Naive thymus-derived CD8-positive, alpha-beta T cell (primary cell): ENCODE data around the gene ARHGEF12. TPM values are rescaled to one million over a fixed set of nuclear protein-coding genes. Genes with fewer than 3 reads are reported as not detected.

Source experiments
- ATAC-seq, 2 donors: fragments of 150-1000 bp; cut with Tn5 transposase in 1 of 2; sonication (Bioruptor Pico), chemical (Tn5 transposase) in 1 of 2; 1 replicate in 1 of 2; 2 replicates in 1 of 2; pipeline ENCODE4 v1.10.0; 2021; ENCODE audit warnings: mild to moderate bottlenecking in 2 of 2, moderate library complexity in 2 of 2
- POLR2A ChIA-PET: fragments of 350-600 bp; sonication (Branson Sonifier 250); formaldehyde crosslinking; loops from one replicate; lab custom pipeline; 2021; ENCODE audit warnings: antibody characterized with exemption; lab: Charles Lee
- DNase-seq, 10 donors: peaks; one replicate each; pipeline versions ENCODE4 v3.0.0 to v3.0.0-alpha.2; 2020 to 2022
- H3K27ac Mint-ChIP-seq, 10 donors: one replicate each; pipeline ENCODE4 v1.8.0; 2020 to 2022; ENCODE audit warnings: mild to moderate bottlenecking in 10 of 10, mixed read lengths in 10 of 10, moderate library complexity in 4 of 10, inconsistent platforms in 1 of 10
- H3K27me3 Mint-ChIP-seq, 5 donors: one replicate each; pipeline ENCODE4 v1.8.0; 2021 to 2022; ENCODE audit warnings: mixed read lengths in 5 of 5
- H3K36me3 Mint-ChIP-seq, 3 donors: one replicate each; pipeline ENCODE4 v1.8.0; 2020 to 2022; ENCODE audit warnings: mixed read lengths in 3 of 3, mild to moderate bottlenecking in 2 of 3, inconsistent platforms in 1 of 3
- H3K4me1 Mint-ChIP-seq, 4 donors: one replicate each; pipeline ENCODE4 v1.8.0; 2021 to 2022; ENCODE audit warnings: mixed read lengths in 4 of 4
- H3K4me3 Mint-ChIP-seq, 10 donors: one replicate each; pipeline ENCODE4 v1.8.0; 2020 to 2022; ENCODE audit warnings: mild to moderate bottlenecking in 10 of 10, mixed read lengths in 10 of 10, moderate library complexity in 6 of 10, inconsistent platforms in 1 of 10
- H3K9me3 Mint-ChIP-seq, 9 donors: one replicate each; pipeline ENCODE4 v1.8.0; 2020 to 2022; ENCODE audit warnings: mixed read lengths in 9 of 9, mild to moderate bottlenecking in 3 of 9, inconsistent platforms in 1 of 9, moderate library complexity in 1 of 9
- polyA plus RNA-seq, 3 donors: library from polyadenylated mRNA; unstranded; fragments of 300-500 nt; fragmentation: Illumina TruSeq; gene quantifications; one replicate each; pipeline ENCODE4 v1.2.3, GENCODE V29; 2021
- total RNA-seq, 8 experiments: library from RNA in 2 of 8; stranded (reverse) in 2 of 8; gene quantifications; one replicate each; pipeline ENCODE4 v1.2.3 and lab custom pipeline; 2021 to 2026

ARHGEF12 gene
- total and polyA plus RNA-seq, 5 experiments from 2014 or later = 0.76 to 5.4 (median 1.4) TPM

DNA sequence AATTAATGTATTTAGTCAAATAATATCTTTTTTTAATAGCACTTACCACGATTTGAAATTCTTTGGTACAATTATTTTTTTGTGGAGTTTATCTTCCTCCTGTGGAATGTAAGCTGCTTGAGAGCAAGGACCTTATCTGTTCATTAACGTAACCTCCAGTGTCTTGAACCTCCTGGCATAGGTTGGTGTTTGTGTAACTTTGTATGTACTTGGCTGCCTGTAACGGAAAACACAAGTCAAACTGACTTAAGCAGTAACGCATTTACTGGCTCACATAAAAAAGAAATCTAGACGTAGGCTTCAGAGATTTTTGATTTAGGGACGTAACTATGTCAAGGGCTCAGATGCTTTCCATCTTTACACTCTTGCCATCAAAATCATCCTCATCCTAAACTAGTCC is 56.1 kb downstream of the ARHGEF12 start:
- Mint-ChIP-seq H3K4me1 (no peaks in the 10 kb centered on the region), H3K27me3 (peaks cover 22 to 74% (median 33%) of the 10 kb centered on the region in 5 donors), H3K36me3 (peaks cover 0 to 17% (median 14%) of the 10 kb centered on the region in 3 donors), H3K27ac (no peak overlapping the region), H3K4me3 (no peak overlapping the region), H3K9me3 (peaks cover 0 to 13% (median 6%) of the 10 kb centered on the region in 9 donors)
- ATAC-seq = no peak
- no peak for DNase-seq
- POLR2A ChIA-PET = no interaction called here

DNA sequence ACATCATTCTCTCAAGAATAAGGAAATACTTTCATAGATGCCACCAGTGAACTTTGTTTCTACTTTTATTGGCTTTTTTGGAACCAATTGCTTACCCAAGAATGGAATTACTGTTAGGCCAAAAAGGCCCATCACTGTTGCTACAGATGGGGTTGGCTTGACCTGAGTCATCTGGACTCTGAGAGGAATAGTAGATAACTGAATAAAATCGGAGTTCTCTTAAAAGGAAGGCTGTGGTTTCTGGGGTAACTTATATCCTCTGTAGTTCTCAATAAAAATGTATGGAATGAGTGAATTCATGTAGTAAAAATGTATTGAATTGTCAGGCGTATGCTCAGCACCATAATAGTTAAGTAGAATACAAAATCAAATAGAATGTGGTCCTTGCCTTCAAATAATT is 56.6 kb downstream of the ARHGEF12 start:
- Mint-ChIP-seq H3K27ac (no peak overlapping the region), H3K4me3 (no peak overlapping the region), H3K4me1 (no peaks in the 10 kb centered on the region), H3K27me3 (peaks cover 22 to 71% (median 33%) of the 10 kb centered on the region in 5 donors), H3K9me3 (peaks cover 0 to 13% (median 6%) of the 10 kb centered on the region in 9 donors), H3K36me3 (peaks cover 0 to 17% (median 14%) of the 10 kb centered on the region in 3 donors)
- POLR2A ChIA-PET = no interaction called here
- ATAC-seq (no peak), DNase-seq (no peak)

GRCh38 chr11:120394119-120394518 is 57.9 kb downstream of the ARHGEF12 start:
- no peak overlapping the region for H3K27ac Mint-ChIP-seq
- peaks cover 0 to 13% (median 6%) of the 10 kb centered on the region in 9 donors for H3K9me3 Mint-ChIP-seq
- H3K27me3 Mint-ChIP-seq = peaks cover 20 to 63% (median 30%) of the 10 kb centered on the region in 5 donors
- DNase-seq (no peak), ATAC-seq (no peak)
- no peaks in the 10 kb centered on the region for H3K4me1 Mint-ChIP-seq
- peaks cover 0 to 17% (median 14%) of the 10 kb centered on the region in 3 donors for H3K36me3 Mint-ChIP-seq
- POLR2A ChIA-PET = interaction anchor here (0.6 kb wide), 1 partner anchor 727 kb away, joined by 3 read pairs; no protein-coding TSS in a partner anchor
- H3K4me3 Mint-ChIP-seq = no peak overlapping the region

- peaks cover 0 to 2% (median 0%) of the 10 kb centered on the region in 4 donors for H3K4me1 Mint-ChIP-seq
- no peak for ATAC-seq
- POLR2A ChIA-PET = no interaction called here
Measured at GRCh38 chr11:120395778-120396177, 59.6 kb downstream of the ARHGEF12 start.

DNA sequence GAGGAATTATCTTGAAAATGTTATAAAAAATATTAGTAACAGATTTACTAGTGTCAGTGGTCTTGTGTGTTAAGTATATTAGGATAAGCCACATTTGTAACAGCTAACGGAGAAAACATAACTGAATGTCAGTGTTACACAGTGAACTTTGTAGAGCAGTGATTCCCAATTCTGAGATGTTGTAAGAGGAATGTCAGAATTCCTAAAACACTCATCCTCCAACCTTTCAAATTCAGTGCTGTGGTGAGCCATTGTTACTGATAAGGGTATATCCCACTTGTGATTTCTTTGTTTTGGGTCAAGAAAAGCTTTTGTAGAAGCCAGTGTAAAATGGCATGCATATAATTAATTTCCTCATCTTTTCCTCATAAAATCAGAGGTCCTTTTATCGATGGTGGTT is 61.9 kb downstream of the ARHGEF12 start:
- POLR2A ChIA-PET = no interaction called here
- Mint-ChIP-seq H3K9me3 (peaks cover 0 to 6% (median 0%) of the 10 kb centered on the region in 9 donors), H3K4me1 (peaks cover 0 to 2% (median 0%) of the 10 kb centered on the region in 4 donors), H3K4me3 (no peak overlapping the region), H3K36me3 (peaks cover 0 to 3% (median 3%) of the 10 kb centered on the region in 3 donors), H3K27ac (no peak overlapping the region), H3K27me3 (peaks cover 5 to 31% (median 20%) of the 10 kb centered on the region in 5 donors)
- DNase-seq = no peak
- no peak for ATAC-seq

More at GRCh38 chr11:120395778-120396177, 59.6 kb downstream of the ARHGEF12 start:
- peaks cover 10 to 48% (median 23%) of the 10 kb centered on the region in 5 donors for H3K27me3 Mint-ChIP-seq
- no peak for DNase-seq
- H3K9me3 Mint-ChIP-seq = peaks cover 0 to 6% (median 0%) of the 10 kb centered on the region in 9 donors
- H3K4me3 Mint-ChIP-seq = no peak overlapping the region
- peaks cover 0 to 3% (median 3%) of the 10 kb centered on the region in 3 donors for H3K36me3 Mint-ChIP-seq
- no peak overlapping the region for H3K27ac Mint-ChIP-seq

GRCh38 chr11:120399307-120399706 is 63.1 kb downstream of the ARHGEF12 start:
- ATAC-seq = no peak
- H3K27ac Mint-ChIP-seq = no peak overlapping the region
- peaks cover 0 to 2% (median 0%) of the 10 kb centered on the region in 4 donors for H3K4me1 Mint-ChIP-seq
- POLR2A ChIA-PET = no interaction called here
- H3K9me3 Mint-ChIP-seq = peaks cover 0 to 6% (median 0%) of the 10 kb centered on the region in 9 donors
- peaks cover 0 to 3% (median 0%) of the 10 kb centered on the region in 3 donors for H3K36me3 Mint-ChIP-seq
- DNase-seq = no peak
- peaks cover 5 to 30% (median 18%) of the 10 kb centered on the region in 5 donors for H3K27me3 Mint-ChIP-seq
- no peak overlapping the region for H3K4me3 Mint-ChIP-seq

DNA sequence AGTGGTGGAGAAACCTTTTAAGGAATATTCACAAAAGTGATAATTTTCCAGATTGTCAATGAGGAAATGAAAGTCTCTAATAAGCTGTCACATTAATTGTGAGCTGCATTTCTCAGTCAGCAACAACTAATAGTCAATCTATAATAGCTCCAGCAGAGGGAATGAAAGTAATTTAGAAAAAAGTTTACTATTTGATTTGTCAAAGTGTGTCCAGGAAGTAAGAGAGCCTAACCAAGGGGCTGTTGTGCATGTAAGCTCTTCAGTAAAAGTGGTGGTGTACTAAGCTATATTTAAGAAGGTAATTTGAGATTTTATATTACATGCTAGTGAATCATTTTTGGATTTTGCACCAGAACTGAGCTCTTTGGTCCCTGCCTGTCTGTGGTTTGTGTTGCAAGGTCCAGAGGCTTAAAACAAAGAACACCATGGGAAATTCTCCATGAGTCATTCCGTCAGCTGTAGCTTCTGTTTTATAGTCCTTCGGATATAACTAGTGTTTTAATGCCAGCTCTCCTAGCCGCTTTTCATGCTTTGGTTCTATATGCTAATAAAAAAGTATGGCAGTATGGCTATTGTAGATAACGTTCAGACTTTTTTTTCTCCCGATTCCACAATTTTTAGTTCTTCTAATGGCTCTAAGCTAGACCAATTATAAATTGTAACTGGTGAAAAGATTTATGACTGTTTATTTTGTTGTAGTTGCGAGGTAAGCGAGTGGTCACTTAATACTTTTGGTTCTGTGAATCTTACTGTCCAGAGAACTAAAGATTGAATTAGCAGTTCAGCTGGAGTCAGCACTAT is 64.6 kb downstream of the ARHGEF12 start:
- POLR2A ChIA-PET = no interaction called here
- no peak overlapping the region for H3K27ac Mint-ChIP-seq
- H3K4me1 Mint-ChIP-seq = peaks cover 0 to 2% (median 0%) of the 10 kb centered on the region in 4 donors
- H3K9me3 Mint-ChIP-seq = no peaks in the 10 kb centered on the region
- no peaks in the 10 kb centered on the region for H3K36me3 Mint-ChIP-seq
- ATAC-seq (no peak), DNase-seq (no peak)
- peaks cover 0 to 17% (median 12%) of the 10 kb centered on the region in 5 donors for H3K27me3 Mint-ChIP-seq
- no peak overlapping the region for H3K4me3 Mint-ChIP-seq

DNA sequence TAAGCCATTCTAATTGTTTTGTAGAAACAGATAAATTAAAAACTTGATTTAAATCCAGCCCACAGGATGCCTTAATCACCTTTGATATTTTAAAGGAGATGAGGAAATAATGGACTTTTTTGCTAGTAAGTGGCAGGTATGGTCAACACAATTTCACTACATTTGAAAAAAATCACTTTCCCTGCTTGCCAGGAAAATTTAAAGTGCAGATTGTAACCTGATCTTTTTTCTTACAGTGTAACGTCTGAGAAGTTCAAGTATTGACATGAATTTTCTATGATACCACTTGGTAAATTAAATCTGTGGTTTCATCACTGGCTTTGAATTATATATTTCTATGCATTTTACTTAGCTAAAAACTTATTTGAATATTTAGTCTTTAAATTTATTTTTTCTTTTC is 65.3 kb downstream of the ARHGEF12 start:
- Mint-ChIP-seq H3K4me3 (no peak overlapping the region), H3K27me3 (peaks cover 0 to 12% (median 7%) of the 10 kb centered on the region in 5 donors), H3K4me1 (peaks cover 0 to 2% (median 0%) of the 10 kb centered on the region in 4 donors), H3K27ac (no peak overlapping the region), H3K36me3 (no peaks in the 10 kb centered on the region), H3K9me3 (no peaks in the 10 kb centered on the region)
- no peak for ATAC-seq
- no peak for DNase-seq
- POLR2A ChIA-PET = no interaction called here

DNA sequence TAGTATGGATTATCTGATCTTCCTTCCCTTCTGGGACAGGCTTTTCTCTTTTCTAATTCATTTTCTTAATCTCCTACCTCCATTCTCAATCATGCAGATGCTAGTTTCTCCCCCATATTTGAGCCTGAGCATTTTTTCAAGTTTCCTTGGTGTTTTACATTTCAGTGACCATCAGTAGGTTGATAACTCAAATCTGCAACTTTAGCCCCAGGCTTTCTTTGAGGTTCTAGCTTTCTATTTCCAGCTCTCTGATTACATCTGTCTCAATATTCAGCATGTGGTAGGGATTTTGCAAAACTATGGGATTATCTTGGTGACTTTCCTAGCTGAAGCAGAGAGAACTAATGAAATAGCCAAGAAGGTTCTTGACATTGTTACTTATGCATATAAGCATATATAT is 67.8 kb downstream of the ARHGEF12 start:
- DNase-seq = no peak
- no peaks in the 10 kb centered on the region for H3K36me3 Mint-ChIP-seq
- no peak for ATAC-seq
- H3K27ac Mint-ChIP-seq = no peak overlapping the region
- POLR2A ChIA-PET = no interaction called here
- no peak overlapping the region for H3K4me3 Mint-ChIP-seq
- no peaks in the 10 kb centered on the region for H3K9me3 Mint-ChIP-seq
- H3K27me3 Mint-ChIP-seq = peaks cover 0 to 12% (median 4%) of the 10 kb centered on the region in 5 donors
- peaks cover 0 to 2% (median 0%) of the 10 kb centered on the region in 4 donors for H3K4me1 Mint-ChIP-seq

- POLR2A ChIA-PET = no interaction called here
- Mint-ChIP-seq H3K27me3 (peaks cover 0 to 10% (median 2%) of the 10 kb centered on the region in 5 donors), H3K36me3 (no peaks in the 10 kb centered on the region), H3K27ac (no peak overlapping the region), H3K4me1 (no peaks in the 10 kb centered on the region), H3K9me3 (no peaks in the 10 kb centered on the region), H3K4me3 (no peak overlapping the region)
- ATAC-seq = no peak
- no peak for DNase-seq
Measured at GRCh38 chr11:120404495-120404894, 68.3 kb downstream of the ARHGEF12 start.

DNA sequence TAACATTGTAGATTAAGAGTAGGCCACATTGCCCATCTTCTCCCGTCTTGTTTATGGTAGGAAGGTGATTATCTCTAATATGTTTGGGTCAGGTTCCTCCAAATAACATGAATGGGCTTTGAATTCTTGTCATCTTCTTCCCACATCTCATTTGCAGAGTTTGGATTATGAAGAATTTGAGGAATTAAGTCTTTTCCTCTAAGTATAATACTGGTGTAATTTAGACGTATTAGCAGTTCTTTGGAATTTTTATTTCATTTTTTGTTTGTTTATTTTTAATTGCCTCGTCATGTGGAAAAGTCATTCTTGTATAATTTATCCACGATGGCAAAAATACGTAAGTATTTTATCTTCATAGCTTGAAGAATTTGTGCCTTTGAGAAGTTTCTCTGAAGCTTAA is 73.4 kb downstream of the ARHGEF12 start:
- Mint-ChIP-seq H3K27me3 (peaks cover 0 to 4% (median 0%) of the 10 kb centered on the region in 5 donors), H3K27ac (no peak overlapping the region), H3K4me3 (no peak overlapping the region), H3K9me3 (no peaks in the 10 kb centered on the region), H3K4me1 (no peaks in the 10 kb centered on the region), H3K36me3 (no peaks in the 10 kb centered on the region)
- DNase-seq (no peak), ATAC-seq (no peak)
- POLR2A ChIA-PET = no interaction called here

DNA sequence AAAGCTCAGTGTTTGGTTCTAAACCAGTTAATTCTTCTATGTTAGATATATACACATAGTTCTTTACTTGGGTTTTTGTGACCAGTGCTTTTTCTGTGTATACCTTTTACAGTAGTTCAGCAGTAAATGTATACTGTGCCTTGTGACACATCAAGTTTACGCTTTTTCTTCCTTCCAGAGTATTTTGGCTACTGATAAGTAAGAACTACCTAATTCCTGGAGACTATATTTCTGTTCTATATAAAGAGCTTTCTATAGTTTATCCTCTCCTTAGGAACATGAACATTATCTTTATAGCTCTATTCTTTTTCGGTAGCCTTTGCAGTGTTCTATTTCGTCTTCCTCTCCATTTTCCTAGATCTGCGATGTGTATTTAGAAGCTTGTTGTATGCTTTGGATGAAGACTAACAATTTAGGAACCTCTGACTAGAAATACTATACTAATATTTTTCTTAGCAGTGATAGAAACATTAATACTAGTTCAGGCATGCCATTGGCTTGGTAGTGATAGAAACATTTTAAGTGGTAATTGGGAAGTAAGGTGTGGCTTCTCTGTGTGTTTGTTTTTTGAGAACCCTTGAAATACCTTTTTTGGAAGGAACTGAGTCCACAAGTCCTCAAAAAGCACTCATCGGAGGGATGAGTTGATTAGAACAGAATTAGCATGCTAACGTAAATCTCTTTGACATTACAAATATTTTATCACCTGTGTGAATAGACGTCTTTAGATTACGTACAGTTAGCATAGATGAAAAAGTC is 74.6 kb downstream of the ARHGEF12 start:
- no peak for DNase-seq
- Mint-ChIP-seq H3K27me3 (peaks cover 0 to 4% (median 0%) of the 10 kb centered on the region in 5 donors), H3K4me3 (no peak overlapping the region), H3K4me1 (no peaks in the 10 kb centered on the region), H3K36me3 (no peaks in the 10 kb centered on the region), H3K27ac (no peak overlapping the region), H3K9me3 (no peaks in the 10 kb centered on the region)
- ATAC-seq = no peak
- POLR2A ChIA-PET = interaction anchor here (0.6 kb wide), 1 partner anchor 78 kb away, joined by 5 read pairs; no protein-coding TSS in a partner anchor
